Loucy (cell line): ENCODE results near the gene RCAN2.

Source experiments
- H2AFZ ChIP-seq: fragments of 200-600 bp; sonication (generic); 2 replicates; pipeline ENCODE4 v1.6.0; 2016; ENCODE audit warnings: antibody characterized with exemption, mild to moderate bottlenecking, low read length, moderate library complexity
- H3F3A ChIP-seq: fragments of 200-600 bp; 2 replicates; pipeline ENCODE4 v1.6.0; 2016; ENCODE audit warnings: antibody characterized with exemption, low read depth, mild to moderate bottlenecking
- H3K27me3 ChIP-seq: fragments of 200-600 bp; sonication (generic); 2 replicates; pipeline ENCODE4 v1.6.1; 2014; ENCODE audit warnings: low read length, mild to moderate bottlenecking; ENCODE audit not compliant: insufficient read depth, poor library complexity, severe bottlenecking
- H3K36me3 ChIP-seq: fragments of 200-600 bp; sonication (generic); 2 replicates; pipeline ENCODE4 v1.6.1; 2016; ENCODE audit warnings: low read length; ENCODE audit not compliant: insufficient read depth
- H3K4me1 ChIP-seq: fragments of 200-600 bp; sonication (generic); 2 replicates; pipeline ENCODE4 v1.5.1; 2014; ENCODE audit warnings: low read length, mild to moderate bottlenecking; ENCODE audit not compliant: insufficient read depth, poor library complexity, severe bottlenecking
- H3K4me2 ChIP-seq: fragments of 200-600 bp; sonication (generic); 2 replicates; pipeline ENCODE4 v1.6.0; 2014; ENCODE audit warnings: antibody characterized with exemption, low read length, low read depth, mild to moderate bottlenecking; ENCODE audit not compliant: poor library complexity, severe bottlenecking
- H3K4me3 ChIP-seq: fragments of 200-600 bp; sonication (generic); 2 replicates; pipeline ENCODE4 v1.5.1; 2014; ENCODE audit warnings: low read length, mild to moderate bottlenecking, mixed read lengths; ENCODE audit not compliant: poor library complexity, severe bottlenecking
- H3K79me2 ChIP-seq: fragments of 200-600 bp; sonication (generic); 2 replicates; pipeline ENCODE4 v1.6.1; 2014; ENCODE audit warnings: low read length; ENCODE audit not compliant: insufficient read depth
- H3K9ac ChIP-seq: fragments of 200-600 bp; sonication (generic); 2 replicates; pipeline ENCODE4 v1.6.0; 2014; ENCODE audit warnings: mild to moderate bottlenecking, low read depth, low read length, moderate library complexity; ENCODE audit not compliant: poor library complexity, severe bottlenecking
- H3K9me2 ChIP-seq: fragments of 200-600 bp; sonication (generic); replicated peaks from 2 replicates; pipeline ENCODE4 v1.6.1; 2016; ENCODE audit warnings: low read depth, low read length, mixed read lengths
- H3K9me3 ChIP-seq: fragments of 200-600 bp; sonication (generic); 2 replicates; pipeline ENCODE4 v1.6.1; 2014; ENCODE audit warnings: mild to moderate bottlenecking, antibody characterized with exemption, low read length, low read depth; ENCODE audit not compliant: insufficient read depth
- H4K20me1 ChIP-seq: fragments of 200-600 bp; sonication (generic); 2 replicates; pipeline ENCODE4 v1.6.0; 2014; ENCODE audit warnings: antibody characterized with exemption, low read length, mild to moderate bottlenecking; ENCODE audit not compliant: insufficient read depth, poor library complexity, severe bottlenecking
- EZH2phosphoT487 ChIP-seq: fragments of 200-600 bp; IDR thresholded peaks from 2 replicates; pipeline ENCODE4 v1.6.1; 2018; ENCODE audit warnings: antibody characterized with exemption, mild to moderate bottlenecking, moderate library complexity, borderline replicate concordance
- TF ChIP-seq, protein P1 (sequence below): fragments of 200-600 bp; sonication (generic); conservative IDR thresholded peaks from 2 replicates; pipeline ENCODE4 v1.5.1; 2014; ENCODE audit warnings: mild to moderate bottlenecking, antibody characterized with exemption, low read length

RCAN2 gene

DNA sequence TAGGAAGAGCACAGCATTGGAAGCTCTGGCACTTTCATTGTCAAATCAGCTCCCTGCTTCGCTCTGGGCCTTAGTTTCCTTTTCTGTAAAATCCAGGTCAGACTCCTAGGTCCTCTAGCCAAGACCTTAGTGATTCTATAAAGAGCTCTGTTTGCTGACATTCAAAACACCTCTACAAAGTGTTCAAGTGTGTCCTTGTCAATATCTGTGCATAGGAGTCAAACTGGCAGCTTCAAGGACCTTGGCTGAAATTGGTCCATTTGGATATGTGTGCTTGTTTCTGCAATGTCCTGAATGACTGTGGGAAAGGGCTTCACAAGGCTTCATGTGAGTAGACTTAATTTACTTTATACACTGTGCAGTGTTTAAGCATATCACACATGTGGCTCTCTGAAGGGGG lies 246.6 kb downstream of the RCAN2 start:
- no peaks in the 10 kb centered on the region for H3K36me3 ChIP-seq
- no peaks in the 10 kb centered on the region for H3F3A ChIP-seq
- H3K4me1 ChIP-seq, result no peaks in the 10 kb centered on the region
- H3K9me3 ChIP-seq, result no peaks in the 10 kb centered on the region
- TF ChIP-seq EZH2phosphoT487, result no peak
- TF ChIP-seq, protein P1, sequence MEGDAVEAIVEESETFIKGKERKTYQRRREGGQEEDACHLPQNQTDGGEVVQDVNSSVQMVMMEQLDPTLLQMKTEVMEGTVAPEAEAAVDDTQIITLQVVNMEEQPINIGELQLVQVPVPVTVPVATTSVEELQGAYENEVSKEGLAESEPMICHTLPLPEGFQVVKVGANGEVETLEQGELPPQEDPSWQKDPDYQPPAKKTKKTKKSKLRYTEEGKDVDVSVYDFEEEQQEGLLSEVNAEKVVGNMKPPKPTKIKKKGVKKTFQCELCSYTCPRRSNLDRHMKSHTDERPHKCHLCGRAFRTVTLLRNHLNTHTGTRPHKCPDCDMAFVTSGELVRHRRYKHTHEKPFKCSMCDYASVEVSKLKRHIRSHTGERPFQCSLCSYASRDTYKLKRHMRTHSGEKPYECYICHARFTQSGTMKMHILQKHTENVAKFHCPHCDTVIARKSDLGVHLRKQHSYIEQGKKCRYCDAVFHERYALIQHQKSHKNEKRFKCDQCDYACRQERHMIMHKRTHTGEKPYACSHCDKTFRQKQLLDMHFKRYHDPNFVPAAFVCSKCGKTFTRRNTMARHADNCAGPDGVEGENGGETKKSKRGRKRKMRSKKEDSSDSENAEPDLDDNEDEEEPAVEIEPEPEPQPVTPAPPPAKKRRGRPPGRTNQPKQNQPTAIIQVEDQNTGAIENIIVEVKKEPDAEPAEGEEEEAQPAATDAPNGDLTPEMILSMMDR, result no peak
- H3K4me2 ChIP-seq, result no peak overlapping the region
- H2AFZ ChIP-seq, result no peak overlapping the region
- no peaks in the 10 kb centered on the region for H3K79me2 ChIP-seq
- no peaks in the 10 kb centered on the region for H4K20me1 ChIP-seq
- no peaks in the 10 kb centered on the region for H3K9me2 ChIP-seq
- no peak overlapping the region for H3K9ac ChIP-seq
- H3K4me3 ChIP-seq, result no peak overlapping the region
- H3K27me3 ChIP-seq, result no peaks in the 10 kb centered on the region

DNA sequence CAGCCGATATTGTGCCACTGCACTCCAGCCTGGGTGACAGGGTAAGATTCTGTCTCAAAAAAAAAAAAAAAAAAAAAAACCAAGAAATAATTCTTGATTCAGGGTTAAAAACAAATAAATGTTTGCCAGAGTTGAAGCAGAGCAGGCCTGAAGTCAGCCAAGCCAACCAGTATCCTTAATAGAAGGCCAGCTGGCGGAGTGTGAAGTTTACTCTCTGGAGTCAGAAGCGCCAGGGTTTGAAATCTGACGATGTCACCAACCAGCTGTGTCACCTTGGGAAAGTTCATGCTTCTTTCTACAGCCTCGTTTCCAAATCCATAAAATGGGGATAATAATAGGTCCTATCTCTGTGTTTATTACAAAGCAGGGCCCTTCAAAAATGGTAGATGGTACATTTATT lies 247.5 kb downstream of the RCAN2 start:
- TF ChIP-seq EZH2phosphoT487, result no peak
- TF ChIP-seq, protein P1, result no peak
- H2AFZ ChIP-seq, result no peak overlapping the region
- H3K9me2 ChIP-seq, result no peaks in the 10 kb centered on the region
- H3K9ac ChIP-seq, result no peak overlapping the region
- no peaks in the 10 kb centered on the region for H3K9me3 ChIP-seq
- H3K4me2 ChIP-seq, result no peak overlapping the region
- no peaks in the 10 kb centered on the region for H3K4me1 ChIP-seq
- no peaks in the 10 kb centered on the region for H3K27me3 ChIP-seq
- H3F3A ChIP-seq, result no peaks in the 10 kb centered on the region
- H3K36me3 ChIP-seq, result no peaks in the 10 kb centered on the region
- H3K4me3 ChIP-seq, result no peak overlapping the region
- no peaks in the 10 kb centered on the region for H3K79me2 ChIP-seq
- H4K20me1 ChIP-seq, result no peaks in the 10 kb centered on the region

DNA sequence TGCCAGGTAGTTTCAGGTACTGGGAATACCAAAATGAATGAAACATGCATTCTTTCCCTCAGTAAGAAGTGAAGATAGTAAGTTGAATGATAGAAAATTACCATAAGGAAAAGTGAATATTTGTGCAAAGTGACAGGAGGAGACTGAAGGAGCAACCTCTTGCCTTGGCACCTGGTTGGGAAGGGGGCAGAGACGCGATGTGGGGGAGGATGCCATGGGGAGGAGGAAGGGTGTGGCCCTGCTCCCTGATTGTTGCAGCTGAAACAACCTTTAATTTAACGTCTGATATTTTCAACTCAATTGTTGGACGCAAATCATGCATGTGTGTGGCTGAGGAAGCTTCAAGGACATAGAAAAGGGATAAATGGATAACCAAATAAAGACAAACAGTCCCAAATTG lies 248.3 kb downstream of the RCAN2 start:
- Histone ChIP-seq H3K4me3 (no peak overlapping the region), H3K9me3 (no peaks in the 10 kb centered on the region), H4K20me1 (no peaks in the 10 kb centered on the region), H3K9me2 (no peaks in the 10 kb centered on the region), H3K79me2 (no peaks in the 10 kb centered on the region), H3K9ac (no peak overlapping the region), H3K4me2 (no peak overlapping the region), H3K4me1 (no peaks in the 10 kb centered on the region), H2AFZ (no peak overlapping the region), H3F3A (no peaks in the 10 kb centered on the region), H3K27me3 (no peaks in the 10 kb centered on the region), H3K36me3 (no peaks in the 10 kb centered on the region)
- no peak for TF ChIP-seq EZH2phosphoT487
- TF ChIP-seq, protein P1, result no peak
